ENCODE data around the gene TIA1. TPM values are rescaled to one million over a fixed set of nuclear protein-coding genes. Genes with fewer than 3 reads are reported as not detected.

Gene TIA1
- total and polyA plus RNA-seq, 7 donors = 17.4 to 38.1 (median 26.1) TPM

GRCh38 chr2:70202236-70202806, 46.1 kb downstream of the TIA1 start:
- Histone ChIP-seq H3K27ac (no peak overlapping the region), H3K36me3 (ENCODE audit: insufficient read depth in 1 of 2, low read depth in 1 of 2) (no peaks in the 10 kb centered on the region), H3K9me3 (no peaks in the 10 kb centered on the region), H3K27me3 (ENCODE audit: insufficient read depth in 3 of 3, low read length in 2 of 3) (no peaks in the 10 kb centered on the region), H3K4me3 (no peak overlapping the region), H3K4me1 (no peaks in the 10 kb centered on the region)
- WGBS, 3 donors = 78 to 79% (median 79%) methylated on average over 9 of the region's 9 CpGs
- ATAC-seq = no peak
- intact Hi-C loops (cut with DNase I) = no loop called here
- DNase-seq = no peak
- no peak for TF ChIP-seq CTCF (IDR thresholded peaks at IDR 0.05)

GRCh38 chr2:70201831-70202230, 46.6 kb downstream of the TIA1 start:
- no peak for ATAC-seq

GRCh38 chr2:70201225-70201768, 47.1 kb downstream of the TIA1 start:
- H3K9me3 ChIP-seq = no peaks in the 10 kb centered on the region
- ATAC-seq = no peak
- H3K4me3 ChIP-seq = no peak overlapping the region
- intact Hi-C loops (cut with DNase I) = no loop called here
- H3K27me3 ChIP-seq (ENCODE audit: insufficient read depth in 3 of 3, low read length in 2 of 3) = no peaks in the 10 kb centered on the region
- 77 to 95% (median 91%) methylated on average over 3 of the region's 3 CpGs for WGBS, 3 donors
- no peaks in the 10 kb centered on the region for H3K36me3 ChIP-seq (ENCODE audit: insufficient read depth in 1 of 2, low read depth in 1 of 2)
- no peaks in the 10 kb centered on the region for H3K4me1 ChIP-seq
- TF ChIP-seq CTCF (IDR thresholded peaks at IDR 0.05) = no peak
- no peak for DNase-seq
- no peak overlapping the region for H3K27ac ChIP-seq

More at GRCh38 chr2:70201831-70202230, 46.6 kb downstream of the TIA1 start:
- DNase-seq = no peak
- H3K36me3 ChIP-seq (ENCODE audit: insufficient read depth in 1 of 2, low read depth in 1 of 2) = no peaks in the 10 kb centered on the region
- no peaks in the 10 kb centered on the region for H3K4me1 ChIP-seq
- H3K4me3 ChIP-seq = no peak overlapping the region
- WGBS, 3 donors = 90 to 94% (median 91%) methylated on average over 6 of the region's 6 CpGs
- H3K27me3 ChIP-seq (ENCODE audit: insufficient read depth in 3 of 3, low read length in 2 of 3) = no peaks in the 10 kb centered on the region
- TF ChIP-seq CTCF (IDR thresholded peaks at IDR 0.05) = no peak
- no peak overlapping the region for H3K27ac ChIP-seq
- intact Hi-C loops (cut with DNase I) = no loop called here
- no peaks in the 10 kb centered on the region for H3K9me3 ChIP-seq

- H3K27ac ChIP-seq = no peak overlapping the region
- no peaks in the 10 kb centered on the region for H3K36me3 ChIP-seq (ENCODE audit: insufficient read depth in 1 of 2, low read depth in 1 of 2)
- intact Hi-C loops (cut with DNase I) = no loop called here
- H3K4me1 ChIP-seq = no peaks in the 10 kb centered on the region
- DNase-seq = no peak
- WGBS, 3 donors = 76 to 85% (median 84%) methylated on average over 4 of the region's 4 CpGs
- no peaks in the 10 kb centered on the region for H3K9me3 ChIP-seq
- no peaks in the 10 kb centered on the region for H3K27me3 ChIP-seq (ENCODE audit: insufficient read depth in 3 of 3, low read length in 2 of 3)
- TF ChIP-seq CTCF (IDR thresholded peaks at IDR 0.05) = no peak
- no peak for ATAC-seq
- H3K4me3 ChIP-seq = no peak overlapping the region
Measured at GRCh38 chr2:70199320-70199864, 49.0 kb downstream of the TIA1 start.
